SU-DHL-6 (cell line): ENCODE measurements around the gene NAV2.

Experiments
- EZH2phosphoT487 ChIP-seq: fragments of 200-600 bp; sonication (generic), shearing (Covaris generic); conservative IDR thresholded peaks from 2 replicates; pipeline ENCODE4 v1.6.1; 2018; ENCODE audit warnings: mild to moderate bottlenecking, antibody characterized with exemption, low read length, moderate library complexity, mixed read lengths
- TF ChIP-seq, protein P1 (sequence below): fragments of 200-600 bp; sonication (generic); IDR thresholded peaks from one replicate; pipeline ENCODE4 v1.5.1; 2017; ENCODE audit warnings: antibody characterized with exemption, mild to moderate bottlenecking, low read length, moderate library complexity; ENCODE audit not compliant: insufficient read depth, poor library complexity, severe bottlenecking

DNA sequence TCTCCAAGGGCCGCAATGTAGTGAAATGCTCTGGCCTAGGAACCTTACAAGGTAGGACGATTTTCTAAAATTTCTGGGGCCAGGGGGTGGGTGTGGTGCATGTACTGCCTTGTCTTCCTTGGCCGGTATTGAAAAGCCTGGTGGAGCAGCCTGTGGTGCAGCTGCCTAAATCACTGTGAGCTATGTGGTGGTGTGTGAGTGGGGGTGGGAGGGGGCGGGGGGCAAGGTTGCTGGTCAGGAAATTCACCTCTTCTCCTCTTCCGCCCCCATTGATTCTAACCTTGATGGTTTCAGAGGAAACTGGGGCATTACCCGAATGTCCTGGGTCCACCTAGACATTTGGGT, 310.4 kb downstream of the NAV2 start:
- TF ChIP-seq, protein P1, sequence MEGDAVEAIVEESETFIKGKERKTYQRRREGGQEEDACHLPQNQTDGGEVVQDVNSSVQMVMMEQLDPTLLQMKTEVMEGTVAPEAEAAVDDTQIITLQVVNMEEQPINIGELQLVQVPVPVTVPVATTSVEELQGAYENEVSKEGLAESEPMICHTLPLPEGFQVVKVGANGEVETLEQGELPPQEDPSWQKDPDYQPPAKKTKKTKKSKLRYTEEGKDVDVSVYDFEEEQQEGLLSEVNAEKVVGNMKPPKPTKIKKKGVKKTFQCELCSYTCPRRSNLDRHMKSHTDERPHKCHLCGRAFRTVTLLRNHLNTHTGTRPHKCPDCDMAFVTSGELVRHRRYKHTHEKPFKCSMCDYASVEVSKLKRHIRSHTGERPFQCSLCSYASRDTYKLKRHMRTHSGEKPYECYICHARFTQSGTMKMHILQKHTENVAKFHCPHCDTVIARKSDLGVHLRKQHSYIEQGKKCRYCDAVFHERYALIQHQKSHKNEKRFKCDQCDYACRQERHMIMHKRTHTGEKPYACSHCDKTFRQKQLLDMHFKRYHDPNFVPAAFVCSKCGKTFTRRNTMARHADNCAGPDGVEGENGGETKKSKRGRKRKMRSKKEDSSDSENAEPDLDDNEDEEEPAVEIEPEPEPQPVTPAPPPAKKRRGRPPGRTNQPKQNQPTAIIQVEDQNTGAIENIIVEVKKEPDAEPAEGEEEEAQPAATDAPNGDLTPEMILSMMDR, result no peak
- no peak for TF ChIP-seq EZH2phosphoT487
